HCT116 (cell line): ENCODE data around the gene ZSWIM5.
"Not testable (repeated sequence)": the region's sequence is repeated elsewhere in the genome, so short reads cannot be mapped to it uniquely, and the experiment has no call there.

Experiments
- ELF1 ChIP-seq: IDR thresholded peaks from 2 replicates; pipeline ENCODE4 v1.6.1; 2012; ENCODE audit warnings: low read depth, borderline replicate concordance
- POLR2A ChIP-seq: IDR thresholded peaks from 2 replicates; pipeline ENCODE4 v1.7.0; 2011; ENCODE audit warnings: borderline replicate concordance; ENCODE audit not compliant: insufficient read depth, insufficient read length; ENCODE audit errors: extremely low read depth
- TF ChIP-seq, protein P1 (sequence below), 3 experiments: fragments of 200-600 bp in 1 of 3; sonication (generic) in 1 of 3; IDR thresholded peaks in 2 of 3; conservative IDR thresholded peaks in 1 of 3; 2 replicates each; pipeline ENCODE4 v1.5.1; 2012 to 2017; ENCODE audit warnings: low read depth in 2 of 3, low read length in 2 of 3, antibody characterized with exemption in 1 of 3, borderline replicate concordance in 1 of 3, control low read depth in 1 of 3, mild to moderate bottlenecking in 1 of 3, mixed read lengths in 1 of 3, mixed run types in 1 of 3, moderate library complexity in 1 of 3; ENCODE audit not compliant: insufficient read depth in 1 of 3

GRCh38 chr1:45106156-45106545 is 100.3 kb downstream of the ZSWIM5 start:
- TF ChIP-seq ELF1, POLR2A: not testable (repeated sequence)
- TF ChIP-seq, protein P1, sequence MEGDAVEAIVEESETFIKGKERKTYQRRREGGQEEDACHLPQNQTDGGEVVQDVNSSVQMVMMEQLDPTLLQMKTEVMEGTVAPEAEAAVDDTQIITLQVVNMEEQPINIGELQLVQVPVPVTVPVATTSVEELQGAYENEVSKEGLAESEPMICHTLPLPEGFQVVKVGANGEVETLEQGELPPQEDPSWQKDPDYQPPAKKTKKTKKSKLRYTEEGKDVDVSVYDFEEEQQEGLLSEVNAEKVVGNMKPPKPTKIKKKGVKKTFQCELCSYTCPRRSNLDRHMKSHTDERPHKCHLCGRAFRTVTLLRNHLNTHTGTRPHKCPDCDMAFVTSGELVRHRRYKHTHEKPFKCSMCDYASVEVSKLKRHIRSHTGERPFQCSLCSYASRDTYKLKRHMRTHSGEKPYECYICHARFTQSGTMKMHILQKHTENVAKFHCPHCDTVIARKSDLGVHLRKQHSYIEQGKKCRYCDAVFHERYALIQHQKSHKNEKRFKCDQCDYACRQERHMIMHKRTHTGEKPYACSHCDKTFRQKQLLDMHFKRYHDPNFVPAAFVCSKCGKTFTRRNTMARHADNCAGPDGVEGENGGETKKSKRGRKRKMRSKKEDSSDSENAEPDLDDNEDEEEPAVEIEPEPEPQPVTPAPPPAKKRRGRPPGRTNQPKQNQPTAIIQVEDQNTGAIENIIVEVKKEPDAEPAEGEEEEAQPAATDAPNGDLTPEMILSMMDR (IDR thresholded peaks at IDR 0.05 in 2 of 3, conservative IDR thresholded peaks at IDR 0.05 in 1 of 3; ENCODE audit: borderline replicate concordance in 1 of 3, insufficient read depth in 1 of 3, low read depth in 2 of 3, low read length in 2 of 3) = not testable (repeated sequence)
